ENCODE measurements around the gene TMTC2. TPM values are rescaled to one million over a fixed set of nuclear protein-coding genes. Genes with fewer than 3 reads are reported as not detected.

Gene TMTC2
- total RNA-seq, 2 experiments from 2014 or later = 5.1 to 6.0 TPM

GRCh38 chr12:83075471-83075870 lies 388.8 kb downstream of the TMTC2 start:
- POLR2A ChIA-PET = no interaction called here

GRCh38 chr12:83077041-83077440 lies 390.3 kb downstream of the TMTC2 start:
- Mint-ChIP-seq H3K4me3 (no peak overlapping the region), H3K4me1 (no peaks in the 10 kb centered on the region), H3K36me3 (ENCODE audit: low read depth) (no peaks in the 10 kb centered on the region), H3K27me3 (no peaks in the 10 kb centered on the region), H3K27ac (no peak overlapping the region), H3K9me3 (peaks cover 3% of the 10 kb centered on the region)
- ChIA-PET POLR2A (no interaction called here), CTCF (no interaction called here)
- DNase-seq = no peak

More at GRCh38 chr12:83075471-83075870, 388.8 kb downstream of the TMTC2 start:
- no peaks in the 10 kb centered on the region for H3K4me1 Mint-ChIP-seq
- no peaks in the 10 kb centered on the region for H3K36me3 Mint-ChIP-seq (ENCODE audit: low read depth)
- no peak for DNase-seq
- H3K27ac Mint-ChIP-seq = no peak overlapping the region
- H3K4me3 Mint-ChIP-seq = no peak overlapping the region
- H3K9me3 Mint-ChIP-seq = peaks cover 3% of the 10 kb centered on the region
- CTCF ChIA-PET = no interaction called here
- H3K27me3 Mint-ChIP-seq = no peaks in the 10 kb centered on the region

- no peak overlapping the region for H3K27ac Mint-ChIP-seq
- ChIA-PET CTCF (no interaction called here), POLR2A (no interaction called here)
- no peaks in the 10 kb centered on the region for H3K36me3 Mint-ChIP-seq (ENCODE audit: low read depth)
- H3K4me1 Mint-ChIP-seq = no peaks in the 10 kb centered on the region
- no peaks in the 10 kb centered on the region for H3K27me3 Mint-ChIP-seq
- H3K9me3 Mint-ChIP-seq = no peaks in the 10 kb centered on the region
- no peak for DNase-seq
- H3K4me3 Mint-ChIP-seq = no peak overlapping the region
Measured at GRCh38 chr12:83082690-83083276, 396.1 kb downstream of the TMTC2 start.

GRCh38 chr12:83083616-83084015 lies 396.9 kb downstream of the TMTC2 start:
- H3K4me1 Mint-ChIP-seq = no peaks in the 10 kb centered on the region
- no peaks in the 10 kb centered on the region for H3K27me3 Mint-ChIP-seq
- no peak overlapping the region for H3K4me3 Mint-ChIP-seq
- H3K9me3 Mint-ChIP-seq = no peaks in the 10 kb centered on the region
- ChIA-PET POLR2A (no interaction called here), CTCF (no interaction called here)
- no peak for DNase-seq
- H3K27ac Mint-ChIP-seq = no peak overlapping the region
- H3K36me3 Mint-ChIP-seq (ENCODE audit: low read depth) = no peaks in the 10 kb centered on the region

GRCh38 chr12:83084516-83085234 lies 398.0 kb downstream of the TMTC2 start:
- H3K36me3 Mint-ChIP-seq (ENCODE audit: low read depth) = no peaks in the 10 kb centered on the region
- CTCF ChIA-PET = no interaction called here
- H3K27ac Mint-ChIP-seq = no peak overlapping the region
- H3K4me3 Mint-ChIP-seq = no peak overlapping the region
- H3K4me1 Mint-ChIP-seq = no peaks in the 10 kb centered on the region
- H3K27me3 Mint-ChIP-seq = no peaks in the 10 kb centered on the region
- POLR2A ChIA-PET = no interaction called here
- no peak for DNase-seq
- H3K9me3 Mint-ChIP-seq = no peaks in the 10 kb centered on the region

GRCh38 chr12:83086023-83086422 lies 399.3 kb downstream of the TMTC2 start:
- CTCF ChIA-PET = no interaction called here
- Mint-ChIP-seq H3K27ac (no peak overlapping the region), H3K27me3 (no peaks in the 10 kb centered on the region), H3K9me3 (no peaks in the 10 kb centered on the region), H3K4me1 (no peaks in the 10 kb centered on the region), H3K36me3 (ENCODE audit: low read depth) (no peaks in the 10 kb centered on the region), H3K4me3 (no peak overlapping the region)
- POLR2A ChIA-PET = no interaction called here
- DNase-seq = no peak

GRCh38 chr12:83089575-83089974 lies 402.9 kb downstream of the TMTC2 start:
- POLR2A ChIA-PET = no interaction called here
- H3K4me3 Mint-ChIP-seq = no peak overlapping the region
- H3K27ac Mint-ChIP-seq = no peak overlapping the region
- no peaks in the 10 kb centered on the region for H3K9me3 Mint-ChIP-seq
- no peaks in the 10 kb centered on the region for H3K4me1 Mint-ChIP-seq
- no peak for DNase-seq
- CTCF ChIA-PET = no interaction called here
- no peaks in the 10 kb centered on the region for H3K36me3 Mint-ChIP-seq (ENCODE audit: low read depth)
- no peaks in the 10 kb centered on the region for H3K27me3 Mint-ChIP-seq

- POLR2A ChIA-PET = no interaction called here
Measured at GRCh38 chr12:83092129-83092528, 405.4 kb downstream of the TMTC2 start.

GRCh38 chr12:83092606-83093005 lies 405.9 kb downstream of the TMTC2 start:
- ChIA-PET POLR2A (no interaction called here), CTCF (no interaction called here)
- Mint-ChIP-seq H3K27ac (no peak overlapping the region), H3K9me3 (no peaks in the 10 kb centered on the region), H3K4me3 (no peak overlapping the region), H3K36me3 (ENCODE audit: low read depth) (no peaks in the 10 kb centered on the region), H3K4me1 (no peaks in the 10 kb centered on the region), H3K27me3 (no peaks in the 10 kb centered on the region)
- no peak for DNase-seq

More at GRCh38 chr12:83092129-83092528, 405.4 kb downstream of the TMTC2 start:
- DNase-seq = no peak
- no peaks in the 10 kb centered on the region for H3K4me1 Mint-ChIP-seq
- no peaks in the 10 kb centered on the region for H3K36me3 Mint-ChIP-seq (ENCODE audit: low read depth)
- no peak overlapping the region for H3K27ac Mint-ChIP-seq
- no peaks in the 10 kb centered on the region for H3K27me3 Mint-ChIP-seq
- H3K4me3 Mint-ChIP-seq = no peak overlapping the region
- no peaks in the 10 kb centered on the region for H3K9me3 Mint-ChIP-seq
- CTCF ChIA-PET = no interaction called here

GRCh38 chr12:83093426-83093825 lies 406.7 kb downstream of the TMTC2 start:
- Mint-ChIP-seq H3K27ac (no peak overlapping the region), H3K9me3 (no peaks in the 10 kb centered on the region), H3K4me3 (no peak overlapping the region), H3K27me3 (no peaks in the 10 kb centered on the region), H3K36me3 (ENCODE audit: low read depth) (no peaks in the 10 kb centered on the region), H3K4me1 (no peaks in the 10 kb centered on the region)
- ChIA-PET POLR2A (no interaction called here), CTCF (no interaction called here)
- DNase-seq = no peak

GRCh38 chr12:83097643-83098342 lies 411.1 kb downstream of the TMTC2 start:
- DNase-seq = no peak
- Mint-ChIP-seq H3K4me3 (no peak overlapping the region), H3K36me3 (ENCODE audit: low read depth) (no peaks in the 10 kb centered on the region), H3K27me3 (no peaks in the 10 kb centered on the region), H3K4me1 (no peaks in the 10 kb centered on the region), H3K27ac (no peak overlapping the region), H3K9me3 (no peaks in the 10 kb centered on the region)
- ChIA-PET CTCF (interaction anchor here (0.6 kb wide), 1 partner anchor 1771 kb away, joined by 4 read pairs; no protein-coding TSS in a partner anchor), POLR2A (no interaction called here)

GRCh38 chr12:83099436-83099835 lies 412.7 kb downstream of the TMTC2 start:
- no peak for DNase-seq
- ChIA-PET CTCF (no interaction called here), POLR2A (no interaction called here)
- H3K4me3 Mint-ChIP-seq = no peak overlapping the region
- H3K9me3 Mint-ChIP-seq = no peaks in the 10 kb centered on the region
- no peak overlapping the region for H3K27ac Mint-ChIP-seq
- no peaks in the 10 kb centered on the region for H3K27me3 Mint-ChIP-seq
- H3K4me1 Mint-ChIP-seq = no peaks in the 10 kb centered on the region
- no peaks in the 10 kb centered on the region for H3K36me3 Mint-ChIP-seq (ENCODE audit: low read depth)

GRCh38 chr12:83102499-83102898 lies 415.8 kb downstream of the TMTC2 start:
- Mint-ChIP-seq H3K4me3 (no peak overlapping the region), H3K27me3 (no peaks in the 10 kb centered on the region), H3K36me3 (ENCODE audit: low read depth) (no peaks in the 10 kb centered on the region), H3K4me1 (no peaks in the 10 kb centered on the region), H3K27ac (no peak overlapping the region), H3K9me3 (no peaks in the 10 kb centered on the region)
- ChIA-PET CTCF (no interaction called here), POLR2A (no interaction called here)
- no peak for DNase-seq

GRCh38 chr12:83106873-83107272 lies 420.2 kb downstream of the TMTC2 start:
- ChIA-PET CTCF (no interaction called here), POLR2A (no interaction called here)
- no peak for DNase-seq
- no peaks in the 10 kb centered on the region for H3K36me3 Mint-ChIP-seq (ENCODE audit: low read depth)
- H3K27me3 Mint-ChIP-seq = no peaks in the 10 kb centered on the region
- no peaks in the 10 kb centered on the region for H3K4me1 Mint-ChIP-seq
- no peaks in the 10 kb centered on the region for H3K9me3 Mint-ChIP-seq
- no peak overlapping the region for H3K27ac Mint-ChIP-seq
- no peak overlapping the region for H3K4me3 Mint-ChIP-seq

Measured in activated CD4-positive, alpha-beta memory T cell treated with anti-CD3 and anti-CD28 coated beads, Interleukin-2, amount 10 ng/mL, durations not matched to agents 7 days and 5 days (primary cell).